Thymus (tissue), 11 donors: ENCODE measurements around the gene STIM1. TPM values are rescaled to one million over a fixed set of nuclear protein-coding genes. Genes with fewer than 3 reads are reported as not detected.
A peak's percentile ranks its signal among the peaks of the same experiment; 100 is the strongest.

ENCODE experiments used
- DNase-seq, 9 donors: peaks; one replicate each; pipeline ENCODE4 v3.0.0-alpha.2; 2013; ENCODE audit warnings: low spot score in 9 of 9, low read depth in 6 of 9, missing footprints in 1 of 9
- H3K27ac ChIP-seq, 2 donors: one replicate each; pipeline ENCODE4 v1.5.1; 2013; ENCODE audit warnings: control low read depth in 1 of 2, low read depth in 1 of 2, low read length in 1 of 2, mild to moderate bottlenecking in 1 of 2, moderate library complexity in 1 of 2
- H3K27me3 ChIP-seq, 2 donors: one replicate each; pipeline ENCODE4 v1.5.1; 2013; ENCODE audit warnings: low read length in 1 of 2; ENCODE audit not compliant: control insufficient read depth in 2 of 2, insufficient read depth in 1 of 2
- H3K36me3 ChIP-seq, 2 donors: one replicate each; pipeline ENCODE4 v1.5.1; 2013; ENCODE audit warnings: low read length in 1 of 2, mild to moderate bottlenecking in 1 of 2, moderate library complexity in 1 of 2; ENCODE audit not compliant: control insufficient read depth in 2 of 2, insufficient read depth in 2 of 2
- H3K4me1 ChIP-seq, 2 donors: one replicate each; pipeline ENCODE4 v1.5.1; 2013; ENCODE audit warnings: low read length in 2 of 2; ENCODE audit not compliant: control insufficient read depth in 2 of 2, insufficient read depth in 2 of 2
- H3K4me3 ChIP-seq, 2 donors: one replicate each; pipeline ENCODE4 v1.5.1; 2013; ENCODE audit warnings: low read length in 2 of 2, control low read depth in 1 of 2, mild to moderate bottlenecking in 1 of 2
- H3K9me3 ChIP-seq, 2 donors: one replicate each; pipeline ENCODE4 v1.5.1; 2013; ENCODE audit warnings: low read length in 1 of 2, mild to moderate bottlenecking in 1 of 2; ENCODE audit not compliant: control insufficient read depth in 2 of 2, insufficient read depth in 1 of 2
- WGBS: extraction: QIAGEN DNeasy Blood & Tissue Kit; methylation state at CpG from one replicate; pipeline ENCODE4 v1.1.7; 2013; 5-methylcytosine and 5-hydroxymethylcytosine counted together
- polyA plus RNA-seq: library from polyadenylated mRNA; stranded (reverse); fragments of 200-250 nt; gene quantifications from one replicate; pipeline ENCODE4 v1.2.3, GENCODE V29; 2013
- total RNA-seq: library from RNA; stranded (reverse); fragments of 120-200 nt; gene quantifications from one replicate; pipeline ENCODE4 v1.2.4, GENCODE V29; 2013
- donor health status: healthy.

STIM1 gene
- total and polyA plus RNA-seq, 2 donors = 30.8 to 33.0 TPM

DNA sequence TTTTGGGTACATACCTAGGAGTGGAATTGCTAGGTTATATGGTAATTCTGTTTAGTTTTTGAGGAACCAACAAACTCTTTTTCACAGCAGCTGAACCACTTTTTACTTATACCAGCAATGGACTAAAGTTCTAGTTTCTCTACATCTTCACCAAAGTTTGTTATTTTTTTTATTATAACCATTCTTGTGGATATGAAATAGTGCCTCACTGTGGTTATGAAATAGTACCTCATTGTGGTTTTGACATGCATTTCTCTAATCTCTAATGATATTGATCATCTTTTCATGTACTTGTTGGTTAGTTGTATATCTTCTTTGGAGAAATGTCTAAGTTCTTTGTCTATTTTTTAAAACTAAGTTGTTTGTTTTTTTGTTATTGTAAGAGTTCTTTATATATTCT, 27.2 kb downstream of the STIM1 start:
- H3K4me1 ChIP-seq = peaks cover 7 to 8% of the 10 kb centered on the region in 2 donors
- no peak for DNase-seq

DNA sequence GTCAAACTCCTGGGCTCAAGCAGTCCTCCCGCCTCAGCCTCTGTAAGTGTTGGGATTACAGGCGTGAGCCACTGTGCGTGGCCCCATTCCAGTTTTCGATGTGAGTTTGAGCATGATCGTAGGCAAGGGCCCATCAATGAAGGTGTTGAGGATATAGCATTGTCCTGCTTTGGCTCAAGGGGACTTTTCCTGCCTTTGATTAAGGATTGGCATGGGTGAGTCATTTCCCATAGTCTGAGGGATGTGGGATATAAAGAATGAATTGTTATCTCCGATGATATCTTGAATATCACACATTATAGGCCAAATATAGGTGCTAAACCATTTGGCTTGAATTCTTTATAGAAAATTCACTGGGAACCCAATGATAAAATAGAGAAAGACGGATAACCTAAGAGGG, 30.4 kb downstream of the STIM1 start:
- Histone ChIP-seq H3K4me3 (no peak overlapping the region), H3K36me3 (peaks cover 3 to 4% of the 10 kb centered on the region in 2 donors), H3K9me3 (no peaks in the 10 kb centered on the region), H3K4me1 (peaks cover 0 to 10% of the 10 kb centered on the region in 2 donors), H3K27me3 (no peaks in the 10 kb centered on the region), H3K27ac (no peak overlapping the region)
- no peak for DNase-seq
- 98% methylated on average over 7 of the region's 7 CpGs for WGBS

More for the DNA sequence above, 27.2 kb downstream of the STIM1 start:
- H3K27ac ChIP-seq = no peak overlapping the region
- no peaks in the 10 kb centered on the region for H3K9me3 ChIP-seq
- no peaks in the 10 kb centered on the region for H3K27me3 ChIP-seq
- H3K4me3 ChIP-seq = no peak overlapping the region
- peaks cover 3 to 4% of the 10 kb centered on the region in 2 donors for H3K36me3 ChIP-seq

DNA sequence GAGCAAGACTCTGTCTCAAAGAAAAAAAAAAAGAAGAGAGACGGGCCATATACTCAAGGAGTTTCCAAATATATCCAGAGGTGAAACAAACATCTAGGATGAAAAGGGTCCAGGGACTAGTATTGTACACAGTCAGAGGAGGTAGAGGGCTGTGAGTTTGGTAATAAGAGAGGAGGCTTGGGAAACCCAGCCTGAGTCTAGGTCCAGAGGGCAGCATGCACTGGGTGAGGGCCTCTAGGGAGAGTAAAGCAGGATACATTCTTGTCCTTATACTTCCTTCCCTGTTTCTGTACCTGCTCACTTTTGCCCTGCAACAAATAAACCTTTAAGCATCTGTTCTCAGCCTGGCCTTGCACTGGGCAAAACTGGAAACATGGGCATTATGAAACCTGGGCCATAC, 31.5 kb downstream of the STIM1 start:
- Histone ChIP-seq H3K4me1 (peaks cover 0 to 10% of the 10 kb centered on the region in 2 donors), H3K36me3 (peaks cover 3 to 4% of the 10 kb centered on the region in 2 donors), H3K27ac (peak overlapping the region in 1 of 2 donors; percentile 15), H3K4me3 (no peak overlapping the region), H3K27me3 (no peaks in the 10 kb centered on the region), H3K9me3 (no peaks in the 10 kb centered on the region)
- 100% methylated on average over 1 of the region's 1 CpG for WGBS
- DNase-seq = no peak

DNA sequence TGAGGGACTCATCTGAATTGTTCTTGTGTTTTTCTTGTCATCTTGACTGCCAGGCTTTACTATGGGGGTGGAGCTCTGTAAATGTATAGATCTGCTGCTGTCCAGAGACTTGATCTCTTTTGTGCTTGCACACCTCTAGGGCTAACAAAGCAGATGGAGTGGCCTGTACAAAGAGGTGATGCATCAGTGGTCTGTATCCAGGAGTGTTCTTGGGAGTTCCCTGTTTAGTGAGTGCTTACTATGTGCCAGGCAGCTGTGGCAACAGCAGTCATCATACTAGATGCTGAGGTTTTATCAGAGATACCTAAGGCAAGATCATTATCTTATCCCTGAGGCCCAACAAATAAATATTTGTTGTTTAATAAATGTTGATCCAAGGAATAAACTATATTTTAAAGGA, 33.4 kb downstream of the STIM1 start:
- no peaks in the 10 kb centered on the region for H3K9me3 ChIP-seq
- H3K4me1 ChIP-seq = peaks cover 2 to 18% of the 10 kb centered on the region in 2 donors
- DNase-seq = no peak
- H3K4me3 ChIP-seq = no peak overlapping the region
- H3K27ac ChIP-seq = no peak overlapping the region
- H3K36me3 ChIP-seq = peaks cover 3 to 4% of the 10 kb centered on the region in 2 donors
- no peaks in the 10 kb centered on the region for H3K27me3 ChIP-seq

DNA sequence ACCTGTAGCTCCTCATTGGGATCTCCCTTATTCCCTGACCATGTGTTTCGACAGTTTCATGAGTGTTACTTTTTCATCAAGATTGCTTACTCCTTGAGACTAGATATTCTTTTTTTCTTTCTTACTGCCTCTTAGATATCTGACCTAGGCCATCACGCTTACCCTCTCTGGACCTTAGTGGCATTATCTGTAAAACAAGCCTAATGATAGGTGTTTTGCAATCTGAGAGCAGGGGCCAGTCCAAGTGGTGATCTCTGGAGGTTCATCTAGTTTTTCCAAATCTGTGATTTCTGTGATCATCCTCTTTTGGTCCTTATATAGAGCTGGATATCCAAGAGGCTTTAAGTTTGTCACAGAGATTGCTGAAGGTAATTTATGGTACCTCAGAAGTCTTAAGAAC, 34.5 kb downstream of the STIM1 start:
- Histone ChIP-seq H3K4me1 (peaks cover 9 to 27% of the 10 kb centered on the region in 2 donors), H3K36me3 (peaks cover 0 to 4% of the 10 kb centered on the region in 2 donors), H3K27me3 (no peaks in the 10 kb centered on the region), H3K27ac (no peak overlapping the region), H3K9me3 (no peaks in the 10 kb centered on the region), H3K4me3 (no peak overlapping the region)
- WGBS = 100% methylated on average over 2 of the region's 2 CpGs
- DNase-seq = no peak

DNA sequence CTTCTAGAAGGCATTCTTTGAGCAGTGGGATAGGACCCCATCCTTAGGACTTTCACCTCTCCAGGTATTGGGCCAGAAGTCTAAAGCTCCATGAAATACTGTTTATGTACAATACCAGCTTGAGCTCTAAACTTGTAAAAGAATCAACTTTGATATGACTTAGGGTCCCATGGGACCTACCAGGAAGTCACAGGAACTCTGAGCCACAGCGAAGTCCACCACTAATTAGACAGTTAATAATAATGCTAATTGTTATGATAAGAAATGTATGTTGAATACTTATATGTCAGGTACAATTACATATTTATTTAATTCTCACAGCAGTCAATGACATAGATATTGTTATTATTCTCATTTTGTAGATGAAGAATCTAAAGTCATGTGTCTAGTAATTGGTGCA, 35.3 kb downstream of the STIM1 start:
- H3K27ac ChIP-seq = no peak overlapping the region

DNA sequence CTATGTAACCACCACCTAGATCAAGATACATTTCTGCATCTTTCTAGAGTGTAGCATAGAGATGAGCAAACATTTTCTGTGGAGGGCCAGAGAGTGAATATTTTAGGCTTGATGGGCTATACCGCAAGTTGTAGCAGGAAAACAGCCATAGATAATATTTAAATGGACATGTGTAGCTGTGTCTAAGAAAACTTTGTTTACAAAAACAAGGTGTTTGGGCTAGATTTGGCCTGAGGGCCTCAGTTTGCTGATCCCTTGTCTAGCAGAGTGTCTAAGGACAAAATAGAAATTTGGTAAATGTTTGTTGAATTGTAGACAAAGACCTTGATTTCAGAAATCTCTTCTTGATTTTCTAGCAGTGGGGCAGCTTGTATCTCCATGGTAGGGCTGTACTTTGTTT, 36.3 kb downstream of the STIM1 start:
- no peak overlapping the region for H3K27ac ChIP-seq
- no peaks in the 10 kb centered on the region for H3K27me3 ChIP-seq
- peaks cover 9 to 29% of the 10 kb centered on the region in 2 donors for H3K4me1 ChIP-seq
- peaks cover 0 to 4% of the 10 kb centered on the region in 2 donors for H3K36me3 ChIP-seq
- H3K9me3 ChIP-seq = no peaks in the 10 kb centered on the region
- H3K4me3 ChIP-seq = no peak overlapping the region
- 99% methylated on average over 1 of the region's 1 CpG for WGBS
- DNase-seq = no peak

More for the DNA sequence above, 35.3 kb downstream of the STIM1 start:
- Histone ChIP-seq H3K36me3 (peaks cover 0 to 4% of the 10 kb centered on the region in 2 donors), H3K27me3 (no peaks in the 10 kb centered on the region), H3K4me1 (peaks cover 9 to 29% of the 10 kb centered on the region in 2 donors), H3K9me3 (no peaks in the 10 kb centered on the region), H3K4me3 (no peak overlapping the region)
- no peak for DNase-seq
- 96% methylated on average over 1 of the region's 1 CpG for WGBS

DNA sequence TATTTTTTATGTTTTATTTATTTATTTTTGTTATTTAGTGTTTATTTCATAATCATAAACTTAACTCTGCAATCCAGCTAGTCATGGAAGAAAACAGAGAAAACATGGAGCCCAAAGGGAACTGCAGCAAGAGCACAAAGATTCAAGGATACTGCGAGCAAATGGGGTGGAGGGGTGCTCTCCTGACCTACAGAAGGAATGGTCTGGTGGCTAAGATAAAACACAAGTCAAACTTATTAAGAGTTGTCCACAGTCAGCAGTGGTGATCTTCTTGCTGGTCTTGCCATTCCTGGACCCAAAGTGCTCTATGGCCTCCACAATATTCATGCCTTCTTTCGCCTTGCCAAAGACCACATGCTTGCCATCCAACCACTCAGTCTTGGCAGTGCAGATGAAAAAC, 36.7 kb downstream of the STIM1 start:
- no peak for DNase-seq
- H3K36me3 ChIP-seq = peaks cover 0 to 4% of the 10 kb centered on the region in 2 donors
- peaks cover 9 to 29% of the 10 kb centered on the region in 2 donors for H3K4me1 ChIP-seq
- no peaks in the 10 kb centered on the region for H3K9me3 ChIP-seq
- H3K27ac ChIP-seq = no peak overlapping the region
- WGBS = 96% methylated on average over 2 of the region's 2 CpGs
- H3K4me3 ChIP-seq = no peak overlapping the region
- no peaks in the 10 kb centered on the region for H3K27me3 ChIP-seq

DNA sequence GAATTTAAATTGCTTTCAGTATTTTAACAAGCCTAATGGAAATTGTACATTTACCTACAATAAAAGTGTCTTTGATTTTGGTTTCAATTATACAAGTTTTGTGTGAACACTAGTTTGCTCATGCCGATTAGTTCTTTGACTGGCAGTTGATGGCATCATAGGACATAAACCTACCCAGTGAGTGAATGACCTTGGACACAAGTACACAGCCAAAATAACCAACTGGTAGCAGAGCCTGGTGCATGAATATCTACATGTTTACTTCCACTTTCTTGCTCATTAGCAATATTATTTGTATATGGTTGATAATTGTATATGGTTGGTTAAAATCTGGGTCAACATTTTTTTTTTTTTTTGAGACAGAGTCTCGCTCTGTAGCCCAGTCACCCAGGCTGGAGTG, 37.8 kb downstream of the STIM1 start:
- Histone ChIP-seq H3K4me1 (peaks cover 9 to 23% of the 10 kb centered on the region in 2 donors), H3K27ac (no peak overlapping the region), H3K4me3 (no peak overlapping the region), H3K9me3 (no peaks in the 10 kb centered on the region), H3K36me3 (peaks cover 0 to 4% of the 10 kb centered on the region in 2 donors), H3K27me3 (no peaks in the 10 kb centered on the region)
- DNase-seq = no peak
- WGBS = 98% methylated on average over 2 of the region's 2 CpGs
